COR-L47 (cell line): ENCODE measurements around the gene ATP5PO.
"Not testable (repeated sequence)": the region's sequence is repeated elsewhere in the genome, so short reads cannot be mapped to it uniquely, and the experiment has no call there.

Experiments used
- DNase-seq: peaks from one replicate; lab custom pipeline; 2025; lab: John Stamatoyannopoulos, UW

The ATP5PO gene

GRCh38 chr21:33940881-33941245 lies 25.3 kb upstream of the ATP5PO start:
- no peak for DNase-seq

- no peak for DNase-seq
Observed at GRCh38 chr21:33940164-33940880, 24.7 kb upstream of the ATP5PO start.

GRCh38 chr21:33939226-33939625 lies 23.6 kb upstream of the ATP5PO start:
- no peak for DNase-seq

DNA sequence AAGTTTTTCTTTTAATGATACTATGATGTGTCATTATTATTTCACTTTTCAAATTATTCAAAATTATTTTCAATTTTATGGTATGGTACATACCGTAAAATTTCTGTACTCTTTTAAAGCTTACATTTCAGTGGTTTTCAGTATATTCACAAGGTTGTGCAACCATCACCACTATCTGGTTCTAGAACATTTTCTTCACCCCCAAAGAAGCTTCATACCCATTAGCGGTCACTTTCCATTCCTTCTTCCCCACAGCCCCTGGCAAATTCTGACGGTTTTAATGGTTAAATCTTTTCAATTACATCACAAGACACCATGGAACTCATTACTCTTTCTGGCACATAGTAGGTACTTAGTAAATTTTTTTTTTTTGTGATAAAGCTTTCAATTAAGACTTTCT lies 22.8 kb upstream of the ATP5PO start:
- no peak for DNase-seq

DNA sequence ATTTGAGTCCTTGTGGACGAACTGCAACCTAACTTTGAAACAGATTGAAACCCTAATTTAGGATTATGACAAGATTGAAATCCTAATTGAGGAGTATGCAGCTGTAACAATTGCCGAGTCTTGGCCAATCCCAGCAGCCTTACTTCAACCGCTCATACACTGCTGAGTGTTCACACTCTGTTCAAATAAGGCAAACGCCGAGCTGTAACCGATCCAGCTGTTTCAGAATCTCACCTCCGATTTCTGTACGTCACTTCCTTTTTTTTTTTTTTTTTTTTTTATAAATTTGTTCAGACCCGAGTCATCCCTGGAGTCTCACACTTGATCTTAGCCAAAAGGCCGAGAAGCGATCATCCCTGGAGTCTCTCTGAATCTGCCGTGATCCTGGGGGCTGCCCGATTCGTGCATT lies 22.3 kb upstream of the ATP5PO start:
- DNase-seq: no peak

- no peak for DNase-seq
Observed at GRCh38 chr21:33937146-33937545, 21.5 kb upstream of the ATP5PO start.

- no peak for DNase-seq
Observed at GRCh38 chr21:33936301-33937038, 20.9 kb upstream of the ATP5PO start.

DNA sequence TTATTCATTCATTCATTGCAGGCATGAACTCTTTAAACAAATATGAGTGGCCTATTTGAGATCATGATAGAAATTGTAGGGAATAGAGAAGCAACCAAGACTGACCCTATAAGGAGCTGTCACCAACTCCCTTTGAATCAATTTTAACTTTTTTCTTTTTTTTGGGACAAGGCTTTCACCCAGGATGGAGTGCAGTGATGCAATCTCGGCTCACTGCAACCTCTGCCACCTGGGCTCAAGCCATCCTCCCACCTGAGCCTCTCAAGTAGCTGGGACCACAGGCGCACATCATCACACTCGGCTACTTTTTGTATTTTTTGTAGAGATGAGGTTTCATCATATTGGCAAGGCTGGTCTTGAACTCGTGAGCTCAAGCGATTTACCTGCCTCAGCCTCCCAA lies 17.1 kb upstream of the ATP5PO start:
- no peak for DNase-seq

GRCh38 chr21:33931799-33932390 lies 16.3 kb upstream of the ATP5PO start:
- no peak for DNase-seq

- DNase-seq: not testable (repeated sequence)
Observed at GRCh38 chr21:33931052-33931798, 15.6 kb upstream of the ATP5PO start.

- not testable (repeated sequence) for DNase-seq
Observed at GRCh38 chr21:33926248-33926647, 10.6 kb upstream of the ATP5PO start.

DNA sequence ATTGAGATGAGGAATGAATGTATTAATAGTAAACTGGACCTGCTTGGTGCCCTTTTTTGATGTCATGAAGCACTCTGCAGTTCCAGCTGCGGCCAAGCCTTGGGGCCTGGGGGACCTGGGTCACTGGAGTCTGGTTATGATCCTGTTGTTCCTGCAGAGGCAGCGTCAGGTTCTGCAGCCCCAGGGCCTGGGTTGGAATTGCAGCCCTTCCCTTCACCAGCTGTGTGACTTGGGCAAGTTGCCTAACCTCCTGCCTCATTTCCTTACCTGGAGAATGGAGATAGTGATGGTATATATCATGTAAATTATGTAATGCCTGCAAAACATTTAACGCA lies 9.1 kb upstream of the ATP5PO start:
- DNase-seq: no peak

GRCh38 chr21:33924079-33924765 lies 8.6 kb upstream of the ATP5PO start:
- DNase-seq: peak; percentile 80

DNA sequence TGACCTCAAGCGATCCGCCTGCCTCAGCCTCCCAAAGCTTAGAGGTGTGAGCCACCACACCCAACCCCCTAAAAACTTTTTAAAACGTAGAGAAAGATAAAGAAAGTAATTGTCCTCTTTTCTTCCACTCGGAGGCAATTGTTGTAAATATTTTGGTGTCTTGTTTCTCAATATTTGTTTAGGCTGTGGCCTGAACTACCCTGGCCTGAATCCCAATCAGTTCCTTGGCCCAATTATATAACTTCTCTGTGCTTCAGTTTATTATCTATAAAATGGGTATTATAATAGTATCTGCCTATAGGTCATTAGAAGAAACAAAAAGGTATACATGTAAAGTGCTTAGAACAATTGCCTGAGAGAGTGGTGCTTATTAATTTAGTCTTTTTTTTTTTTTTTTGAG lies 1.8 kb upstream of the ATP5PO start:
- DNase-seq: no peak

GRCh38 chr21:33916200-33916567 lies 580 bp upstream of the ATP5PO start:
- DNase-seq: no peak

GRCh38 chr21:33914188-33914587 lies 1.4 kb downstream of the ATP5PO start:
- no peak for DNase-seq

DNA sequence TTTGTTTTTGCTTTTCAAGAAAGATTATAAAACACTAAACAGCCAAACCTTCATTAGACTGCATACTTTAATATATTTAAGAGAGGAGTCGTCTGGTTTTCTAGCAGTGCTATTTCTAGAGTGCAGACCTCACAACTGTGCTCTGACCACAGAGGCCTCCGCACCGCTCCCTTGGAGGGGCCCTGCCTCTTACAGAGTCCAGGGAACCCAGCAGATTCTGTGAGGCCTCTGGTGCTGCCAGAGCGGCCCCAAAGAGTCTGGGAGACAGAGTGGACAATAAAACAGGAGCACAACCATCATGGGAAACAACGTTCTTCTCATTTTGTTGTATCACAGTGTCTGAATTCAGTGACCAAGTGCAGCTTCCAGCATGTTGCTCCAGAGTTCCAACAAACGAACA lies 5.8 kb downstream of the ATP5PO start:
- no peak for DNase-seq

- no peak for DNase-seq
Observed at GRCh38 chr21:33908760-33909159, 6.8 kb downstream of the ATP5PO start.

- no peak for DNase-seq
Observed at GRCh38 chr21:33904041-33904440, 11.6 kb downstream of the ATP5PO start.

DNA sequence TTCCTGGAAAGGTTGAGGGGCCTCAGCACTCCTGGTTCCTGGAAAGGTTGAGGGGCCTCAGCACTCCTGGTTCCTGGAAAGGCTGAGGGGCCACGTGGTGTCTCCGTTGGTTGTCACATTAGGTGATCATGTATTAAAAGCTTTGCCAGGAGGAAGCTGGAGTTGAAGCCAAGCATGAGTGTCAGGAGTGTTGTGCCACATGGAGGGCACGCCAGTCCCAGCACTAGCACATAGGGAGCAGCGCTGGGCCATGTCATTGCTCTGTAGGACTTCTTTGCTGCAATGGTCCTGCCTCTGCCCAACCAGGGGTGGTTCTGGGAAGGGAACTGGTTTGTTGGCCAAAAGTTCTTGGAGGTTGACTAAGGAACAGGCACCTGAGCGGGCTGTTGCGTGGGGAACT lies 13.3 kb downstream of the ATP5PO start:
- DNase-seq: no peak

- DNase-seq: peak; percentile 41
Observed at GRCh38 chr21:33901412-33902288, 14.0 kb downstream of the ATP5PO start.
